GM12878 (cell line): ENCODE data around the gene ATP5PB. TPM values are rescaled to one million over a fixed set of nuclear protein-coding genes. Genes with fewer than 3 reads are reported as not detected.
A peak's percentile ranks its signal among the peaks of the same experiment; 100 is the strongest.

Experiments used
- ATAC-seq: fragments of 200-7000 bp; cut with Tn5 transposase; 3 replicates; pipeline ENCODE4 v1.9.1; 2020; ENCODE audit warnings: mild to moderate bottlenecking, moderate library complexity
- BruUV-seq: library from RNA; stranded (reverse); fragments of 400-500 nt; replicated peaks from 2 replicates; lab custom pipeline; 2021; lab: Mats Ljungman, UMichigan
- CTCF ChIA-PET: fragments of 300-600 bp; sonication (Branson Sonifier 250); formaldehyde crosslinking; extraction: SDS; loops from one replicate; lab custom pipeline; 2021; ENCODE audit warnings: inconsistent platforms; lab: Yijun Ruan, JAX
- POLR2A ChIA-PET: fragments of 350-600 bp; formaldehyde crosslinking; extraction: SDS; loops from one replicate; lab custom pipeline; 2021; ENCODE audit warnings: inconsistent platforms; lab: Charles Lee
- RAD21 ChIA-PET: fragments of 300-600 bp; sonication (Branson Sonifier 250); formaldehyde crosslinking; loops from one replicate; lab custom pipeline; 2023; ENCODE audit warnings: antibody characterized with exemption; ENCODE audit not compliant: unreplicated experiment; lab: Charles Lee
- SMC1A ChIA-PET: fragments of 300-600 bp; sonication (Branson Sonifier 250); formaldehyde crosslinking; loops from one replicate; lab custom pipeline; 2023; ENCODE audit not compliant: unreplicated experiment, uncharacterized antibody; lab: Charles Lee
- DNase-seq: peaks from one replicate; pipeline ENCODE4 v3.0.0-alpha.2; 2011; ENCODE audit warnings: low read depth, low spot score
- FAIRE-seq: peaks from 3 replicates; lab custom pipeline; 2011; peaks lifted over from hg19 to GRCh38; lab: Jason Lieb, UNC
- H2AFZ ChIP-seq: 2 replicates; pipeline ENCODE4 v1.6.0; 2011; ENCODE audit warnings: low read depth, low read length, control low read depth; ENCODE audit not compliant: control insufficient read depth
- H3K27ac ChIP-seq: 2 replicates; pipeline ENCODE4 v1.5.1; 2011; ENCODE audit warnings: control low read depth; ENCODE audit not compliant: control insufficient read depth, insufficient read depth
- H3K27me3 ChIP-seq, 2 experiments: replicated peaks in 1 of 2; 2 replicates each; pipeline versions ENCODE4 v1.6.0 to v1.6.1; 2011; ENCODE audit warnings: low read length in 1 of 2; ENCODE audit not compliant: control insufficient read depth in 2 of 2, insufficient read depth in 2 of 2
- H3K36me3 ChIP-seq, 2 experiments: 2 replicates each; pipeline ENCODE4 v1.5.1; 2011; ENCODE audit warnings: low read length in 1 of 2; ENCODE audit not compliant: control insufficient read depth in 2 of 2, insufficient read depth in 2 of 2
- H3K4me1 ChIP-seq: 2 replicates; pipeline ENCODE4 v1.6.1; 2011; ENCODE audit warnings: mild to moderate bottlenecking, low read length, moderate library complexity, mixed read lengths; ENCODE audit not compliant: control insufficient read depth, insufficient read depth
- H3K4me2 ChIP-seq: 2 replicates; pipeline ENCODE4 v1.6.0; 2011; ENCODE audit warnings: control low read depth; ENCODE audit not compliant: control insufficient read depth, insufficient read depth
- H3K4me3 ChIP-seq: fragments of 200-600 bp; sonication (generic); 2 replicates; pipeline ENCODE4 v1.5.1; 2016
- H3K79me2 ChIP-seq: 2 replicates; pipeline ENCODE4 v1.6.0; 2011; ENCODE audit warnings: low read length; ENCODE audit not compliant: control insufficient read depth, insufficient read depth
- H3K9ac ChIP-seq: 2 replicates; pipeline ENCODE4 v1.8.0; 2011; ENCODE audit warnings: low read length, control low read depth, mixed read lengths; ENCODE audit not compliant: control insufficient read depth, insufficient read depth
- H3K9me3 ChIP-seq: replicated peaks from 3 replicates; pipeline ENCODE4 v1.5.1; 2011; ENCODE audit warnings: mild to moderate bottlenecking, low read length; ENCODE audit not compliant: control insufficient read depth, insufficient read depth
- H4K20me1 ChIP-seq: 2 replicates; pipeline ENCODE4 v1.6.0; 2011; ENCODE audit not compliant: control insufficient read depth, insufficient read depth
- BRCA1 ChIP-seq: IDR thresholded peaks from 2 replicates; pipeline ENCODE4 v1.6.1; 2011; ENCODE audit warnings: low read depth, low read length, improper control_type of control experiment
- NFIC ChIP-seq: IDR thresholded peaks from 2 replicates; pipeline ENCODE4 v1.6.1; 2012; ENCODE audit warnings: low read depth, mild to moderate bottlenecking, inconsistent platforms, low read length, moderate library complexity
- NFYB ChIP-seq: IDR thresholded peaks from 2 replicates; pipeline ENCODE4 v1.6.1; 2011; ENCODE audit warnings: low read depth, mild to moderate bottlenecking, low read length, improper control_type of control experiment, moderate library complexity; ENCODE audit not compliant: insufficient read depth
- POLR2A ChIP-seq: IDR thresholded peaks from 2 replicates; pipeline ENCODE4 v1.6.1; 2011; ENCODE audit warnings: low read depth, mild to moderate bottlenecking, low read length
- TAF1 ChIP-seq: IDR thresholded peaks from 2 replicates; pipeline ENCODE4 v1.6.1; 2011; ENCODE audit warnings: mild to moderate bottlenecking, low read depth, low read length, borderline replicate concordance
- WGBS: methylation state at CpG from one replicate; pipeline ENCODE4 v1.1.6; 2016; ENCODE audit warnings: low lambda C conversion rate; ENCODE audit not compliant: insufficient replicate concordance, insufficient coverage; ENCODE audit errors: missing lambda C conversion rate; 5-methylcytosine and 5-hydroxymethylcytosine counted together
- in situ Hi-C: fragments of 300-500 bp; cut with MboI; formaldehyde crosslinking; loops from 9 replicates; pipeline ENCODE4 v1.14.3; 2018; ENCODE audit warnings: mixed read lengths
- intact Hi-C: fragments of 100-400 bp; cut with micrococcal nuclease; formaldehyde crosslinking; loops from one replicate; pipeline ENCODE4 v1.14.2; 2022; ENCODE audit not compliant: unreplicated experiment
- polyA plus RNA-seq, 11 experiments: library from polyadenylated mRNA; depleted of rRNA in 4 of 11; unstranded in 6 of 11; stranded (reverse) in 5 of 11; fragments of >200 nt; fragmentation: Nextera tagmentation in 4 of 11; fragmentation: Illumina TruSeq in 1 of 11; extraction: Ambion mirVana in 4 of 11; extraction: Trizol in 1 of 11; gene quantifications; 1 replicate in 1 of 11; 2 replicates in 10 of 11; pipeline versions ENCODE4 v1.2.1 to v1.2.3, GENCODE V29; 2011 to 2016; ENCODE audit warnings: inconsistent platforms in 2 of 11, missing spikeins in 2 of 11, low read depth in 1 of 11
- total RNA-seq, 4 experiments: library from RNA; depleted of rRNA in 3 of 4; stranded (reverse); fragments of >200 nt in 3 of 4; fragmentation: Illumina TruSeq in 1 of 4; extraction: Trizol in 1 of 4; gene quantifications; 2 replicates each; pipeline versions ENCODE4 v1.2.1 to v1.2.3, GENCODE V29; 2013 to 2021
- TF ChIP-seq, protein P1 (sequence below): IDR thresholded peaks from 2 replicates; pipeline ENCODE4 v1.6.1; 2012; ENCODE audit warnings: low read depth, low read length, improper control_type of control experiment

ATP5PB gene
- total and polyA plus RNA-seq, 10 of the 15 experiments (the other 5 are each of a cell fraction or from before 2014, with no cell fraction given) = 380 to 1,760 (median 677) TPM

DNA sequence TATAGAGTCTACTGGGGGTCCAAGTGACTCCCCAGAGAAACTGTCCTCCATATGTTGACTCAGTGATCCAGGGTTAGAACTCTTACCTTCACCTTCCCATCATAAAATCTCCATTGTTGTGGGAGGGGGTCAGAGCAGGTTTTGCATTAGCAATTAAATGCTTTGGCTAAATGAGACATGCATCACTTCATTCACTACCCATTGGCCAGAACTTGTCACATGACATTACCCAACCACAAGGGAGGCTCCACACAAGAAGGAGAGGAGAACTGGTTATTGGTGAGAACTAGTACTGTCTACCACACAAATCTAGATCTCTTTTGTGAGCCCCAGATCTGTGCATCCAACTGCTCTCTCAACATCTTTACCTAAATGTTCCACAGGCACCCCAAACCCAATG lies 20.3 kb downstream of the ATP5PB start:
- in situ Hi-C loops (no loop called here), intact Hi-C loops (loop anchor here (2.0 kb wide), 1 partner anchor 15 kb away; no protein-coding TSS in a partner anchor)
- Histone ChIP-seq H3K27ac (no peak overlapping the region), H3K4me1 (peaks cover 12% of the 10 kb centered on the region), H4K20me1 (no peaks in the 10 kb centered on the region), H3K9ac (no peak overlapping the region), H3K4me3 (no peak overlapping the region), H3K4me2 (no peak overlapping the region), H3K9me3 (no peaks in the 10 kb centered on the region; the same call in 2 of the 3 replicates), H3K36me3 (0 out of 4 replicates have a peak, but pooled peaks cover 0 to 8% of the 10 kb centered on the region in 2 experiments), H2AFZ (no peak overlapping the region), H3K79me2 (no peaks in the 10 kb centered on the region), H3K27me3 (no peaks in the 10 kb centered on the region)
- SMC1A ChIA-PET = no interaction called here
- RAD21 ChIA-PET = no interaction called here
- ATAC-seq (no peak), DNase-seq (no peak), FAIRE-seq (no peak)
- no peak for TF ChIP-seq NFIC
- TF ChIP-seq, protein P1, sequence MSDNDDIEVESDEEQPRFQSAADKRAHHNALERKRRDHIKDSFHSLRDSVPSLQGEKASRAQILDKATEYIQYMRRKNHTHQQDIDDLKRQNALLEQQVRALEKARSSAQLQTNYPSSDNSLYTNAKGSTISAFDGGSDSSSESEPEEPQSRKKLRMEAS = no peak
- peak; percentile 76 for TF ChIP-seq NFYB
- no peak for TF ChIP-seq BRCA1
- no peak for TF ChIP-seq POLR2A
- CTCF ChIA-PET = interaction anchor here (1.5 to 2.1 kb wide), 2 partner anchors 11 to 38 kb away, joined by 5 to 6 read pairs; no protein-coding TSS in a partner anchor
- POLR2A ChIA-PET = interaction anchor here (1.1 kb wide), 1 partner anchor 10 kb away, joined by 3 read pairs; no protein-coding TSS in a partner anchor
- BruUV-seq = no TSS peak

DNA sequence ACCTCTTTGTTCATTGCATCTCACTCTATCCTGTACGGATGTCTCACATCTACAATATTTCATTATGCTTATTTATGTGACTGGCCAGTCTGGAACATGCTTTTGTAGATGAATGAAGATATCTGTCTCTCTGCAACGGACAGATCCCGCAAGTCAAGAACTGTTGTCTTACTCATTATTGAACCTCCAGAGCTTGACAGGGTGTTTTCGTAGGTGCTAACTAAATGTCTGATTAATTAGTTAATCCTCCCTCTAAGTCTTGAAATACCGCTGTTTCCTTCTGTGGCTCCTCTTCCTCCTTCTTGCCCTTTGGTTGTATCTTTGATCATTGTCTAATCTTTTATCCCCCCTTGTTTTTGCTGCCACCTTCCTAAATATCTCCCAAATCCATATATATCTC lies 21.3 kb downstream of the ATP5PB start:
- Histone ChIP-seq H4K20me1 (no peaks in the 10 kb centered on the region), H3K27me3 (no peaks in the 10 kb centered on the region), H3K4me2 (peak overlapping the region; percentile 40; the same call in 1 of the 2 replicates), H2AFZ (no peak overlapping the region), H3K4me1 (peaks cover 17% of the 10 kb centered on the region), H3K79me2 (no peaks in the 10 kb centered on the region), H3K9ac (no peak overlapping the region), H3K9me3 (no peaks in the 10 kb centered on the region; the same call in 2 of the 3 replicates), H3K4me3 (no peak overlapping the region), H3K36me3 (0 out of 4 replicates have a peak, but pooled peaks cover 0 to 8% of the 10 kb centered on the region in 2 experiments), H3K27ac (no peak overlapping the region)
- BruUV-seq = no TSS peak
- POLR2A ChIA-PET = no interaction called here
- SMC1A ChIA-PET = interaction anchor here (1.6 kb wide), 1 partner anchor 28 kb away, joined by 4 read pairs; no protein-coding TSS in a partner anchor
- 75% methylated on average over 5 of the region's 5 CpGs for WGBS
- intact Hi-C loops (loop anchor here (10.0 kb wide), 2 partner anchors 56 to 246 kb away; partner anchors contain the start of gene CHI3L2), in situ Hi-C loops (no loop called here)
- ATAC-seq (peak; percentile 27), FAIRE-seq (no peak), DNase-seq (no peak)
- RAD21 ChIA-PET = interaction anchor here (1.3 kb wide), 1 partner anchor 37 kb away, joined by 6 read pairs; no protein-coding TSS in a partner anchor
- TF ChIP-seq TAF1 = no peak
- CTCF ChIA-PET = interaction anchor here (0.6 to 1.1 kb wide), 3 partner anchors 9 to 37 kb away, joined by 3 to 4 read pairs (median 4); no protein-coding TSS in a partner anchor
